ENCODE results near the gene GSTM3. TPM values are rescaled to one million over a fixed set of nuclear protein-coding genes. Genes with fewer than 3 reads are reported as not detected.

The GSTM3 gene
- total and polyA plus RNA-seq, 10 of the 15 experiments (the other 5 are each of a cell fraction or from before 2014, with no cell fraction given), result not detected

DNA sequence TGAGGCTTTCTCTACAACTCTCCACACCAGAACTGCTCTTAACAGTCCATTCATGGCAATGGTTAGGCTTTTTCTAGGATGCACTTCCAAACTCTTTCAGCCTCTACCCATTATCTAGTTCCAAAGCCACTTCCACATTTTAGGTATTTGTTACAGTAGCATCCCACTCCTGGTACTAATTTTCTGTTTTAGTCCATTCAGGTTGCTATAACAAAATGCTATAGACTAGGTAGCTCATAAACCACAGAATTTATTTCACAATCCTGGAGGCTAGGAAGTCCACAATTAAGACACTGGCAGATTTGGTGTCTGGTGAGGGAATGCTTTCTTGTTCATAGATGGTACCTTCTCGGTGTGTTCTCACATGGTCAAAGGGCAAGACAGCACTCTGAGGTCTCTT is 40.1 kb upstream of the GSTM3 start:
- H3K79me2 ChIP-seq (ENCODE audit: control insufficient read depth, insufficient read depth, low read length), result no peaks in the 10 kb centered on the region
- no peak overlapping the region for H3K4me2 ChIP-seq (ENCODE audit: control insufficient read depth, insufficient read depth)
- no peak overlapping the region for H3K27ac ChIP-seq (ENCODE audit: control insufficient read depth, insufficient read depth)
- RAD21 ChIA-PET (ENCODE audit: unreplicated experiment), result interaction anchor here (0.6 to 14.8 kb wide), 3 partner anchors 199 to 954 kb away, joined by 3 to 390 read pairs (median 3); partner anchors contain the start of gene AHCYL1
- 0% methylated on average over 1 of the region's 1 CpG for WGBS (ENCODE audit: insufficient coverage, insufficient replicate concordance, low lambda C conversion rate, missing lambda C conversion rate)
- no TSS peak for BruUV-seq (replicated peaks)
- H3K9ac ChIP-seq (ENCODE audit: control insufficient read depth, insufficient read depth, low read length), result no peak overlapping the region
- H3K4me1 ChIP-seq (ENCODE audit: control insufficient read depth, insufficient read depth, low read length), result no peaks in the 10 kb centered on the region
- in situ Hi-C loops (cut with MboI), result no loop called here
- CTCF ChIA-PET, result interaction anchor here (0.6 to 27.2 kb wide), 7 partner anchors 9 to 199 kb away, joined by 3 to 759 read pairs (median 3); partner anchors contain the start of gene AHCYL1
- DNase-seq (ENCODE audit: low read depth, low spot score), result no peak
- peaks cover 5% of the 10 kb centered on the region for H3K9me3 ChIP-seq (replicated peaks; ENCODE audit: control insufficient read depth, insufficient read depth, low read length)
- SMC1A ChIA-PET (ENCODE audit: uncharacterized antibody, unreplicated experiment), result interaction anchor here (0.6 to 23.1 kb wide), 3 partner anchors 10 to 202 kb away, joined by 3 to 431 read pairs (median 6); partner anchors contain the start of gene AHCYL1
- H4K20me1 ChIP-seq (ENCODE audit: control insufficient read depth, insufficient read depth), result no peaks in the 10 kb centered on the region
- intact Hi-C loops (cut with micrococcal nuclease; ENCODE audit: unreplicated experiment), result no loop called here
- no peak overlapping the region for H2AFZ ChIP-seq (ENCODE audit: control insufficient read depth, low read depth, low read length)
- no peak overlapping the region for H3K4me3 ChIP-seq
- no peak for FAIRE-seq
- TF ChIP-seq ZNF622 (IDR thresholded peaks at IDR 0.05), result no peak
- no peak for ATAC-seq
- POLR2A ChIA-PET, result no interaction called here
- no peaks in the 10 kb centered on the region for H3K36me3 ChIP-seq (ENCODE audit: control insufficient read depth in 2 of 2, insufficient read depth in 2 of 2, low read length in 1 of 2)
- H3K27me3 ChIP-seq (replicated peaks in 1 of 2; ENCODE audit: control insufficient read depth in 2 of 2, insufficient read depth in 2 of 2, low read length in 1 of 2), result no peaks in the 10 kb centered on the region

- ChIA-PET CTCF (interaction anchor here (1.0 to 27.2 kb wide), 22 partner anchors 9 to 257 kb away, joined by 3 to 759 read pairs (median 6); partner anchors contain the start of genes AHCYL1, GNAI3 and STRIP1), SMC1A (ENCODE audit: uncharacterized antibody, unreplicated experiment) (interaction anchor here (1.3 to 23.1 kb wide), 5 partner anchors 204 to 254 kb away, joined by 3 to 431 read pairs (median 39); partner anchors contain the start of gene AHCYL1), POLR2A (interaction anchor here (1.2 to 2.8 kb wide), 2 partner anchors 204 to 206 kb away, joined by 9 to 23 read pairs; partner anchors contain the start of gene AHCYL1), RAD21 (ENCODE audit: unreplicated experiment) (interaction anchor here (1.0 to 14.8 kb wide), 9 partner anchors 13 to 682 kb away, joined by 3 to 390 read pairs (median 8); partner anchors contain the start of gene AHCYL1)
- H3K9me3 ChIP-seq (replicated peaks; ENCODE audit: control insufficient read depth, insufficient read depth, low read length), result peaks cover 5% of the 10 kb centered on the region
- no peaks in the 10 kb centered on the region for H3K79me2 ChIP-seq (ENCODE audit: control insufficient read depth, insufficient read depth, low read length)
- FAIRE-seq (no peak), DNase-seq (ENCODE audit: low read depth, low spot score) (no peak), ATAC-seq (no peak)
- no peaks in the 10 kb centered on the region for H4K20me1 ChIP-seq (ENCODE audit: control insufficient read depth, insufficient read depth)
- no peaks in the 10 kb centered on the region for H3K4me1 ChIP-seq (ENCODE audit: control insufficient read depth, insufficient read depth, low read length)
- H3K27ac ChIP-seq (ENCODE audit: control insufficient read depth, insufficient read depth), result no peak overlapping the region
- no peak overlapping the region for H2AFZ ChIP-seq (ENCODE audit: control insufficient read depth, low read depth, low read length)
- in situ Hi-C loops (cut with MboI) (loop anchor here (5.0 kb wide), 1 partner anchor 204 kb away; the partner anchor contains the start of gene AHCYL1), intact Hi-C loops (cut with micrococcal nuclease; ENCODE audit: unreplicated experiment) (loop anchor here (1.0 to 5.0 kb wide), 3 partner anchors 134 to 233 kb away; partner anchors contain the start of genes AHCYL1 and CSF1)
- no peak overlapping the region for H3K4me3 ChIP-seq
- BruUV-seq (replicated peaks), result no TSS peak
- 71% methylated on average over 9 of the region's 9 CpGs for WGBS (ENCODE audit: insufficient coverage, insufficient replicate concordance, low lambda C conversion rate, missing lambda C conversion rate)
- no peaks in the 10 kb centered on the region for H3K36me3 ChIP-seq (ENCODE audit: control insufficient read depth in 2 of 2, insufficient read depth in 2 of 2, low read length in 1 of 2)
- H3K27me3 ChIP-seq (replicated peaks in 1 of 2; ENCODE audit: control insufficient read depth in 2 of 2, insufficient read depth in 2 of 2, low read length in 1 of 2), result 0 out of 4 replicates have a peak, but pooled peaks cover 0 to 2% of the 10 kb centered on the region in 2 experiments
- no peak overlapping the region for H3K4me2 ChIP-seq (ENCODE audit: control insufficient read depth, insufficient read depth)
- H3K9ac ChIP-seq (ENCODE audit: control insufficient read depth, insufficient read depth, low read length), result no peak overlapping the region
- no peak for TF ChIP-seq CBX5 (IDR thresholded peaks at IDR 0.05; ENCODE audit: low read depth)
- no peak for TF ChIP-seq EED (IDR thresholded peaks at IDR 0.05; ENCODE audit: low read depth)
- no peak for TF ChIP-seq BCL11A (IDR thresholded peaks at IDR 0.05; ENCODE audit: low read depth, low read length)
- no peak for TF ChIP-seq RCOR1 (conservative IDR thresholded peaks at IDR 0.05; ENCODE audit: low read depth, low read length)
- TF ChIP-seq DPF2 (IDR thresholded peaks at IDR 0.05), result no peak
- TF ChIP-seq MTA2 (IDR thresholded peaks at IDR 0.05; ENCODE audit: low read depth), result no peak
- TF ChIP-seq USF2 (IDR thresholded peaks at IDR 0.05; ENCODE audit: borderline replicate concordance, low read depth, low read length), result no peak
- no peak for TF ChIP-seq KDM1A (IDR thresholded peaks at IDR 0.05; ENCODE audit: borderline replicate concordance)
- no peak for TF ChIP-seq POU2F2 (IDR thresholded peaks at IDR 0.05; ENCODE audit: borderline replicate concordance, low read depth, low read length)
- TF ChIP-seq MEF2A (IDR thresholded peaks at IDR 0.05; ENCODE audit: insufficient read depth, low read depth, low read length), result no peak
- no peak for TF ChIP-seq BRCA1 (IDR thresholded peaks at IDR 0.05; ENCODE audit: low read depth, low read length)
- TF ChIP-seq NKRF (conservative IDR thresholded peaks at IDR 0.05), result no peak
- no peak for TF ChIP-seq SRF (IDR thresholded peaks at IDR 0.05; ENCODE audit: low read depth in 2 of 2, low read length in 2 of 2)
- no peak for TF ChIP-seq NR2C1 (IDR thresholded peaks at IDR 0.05)
Measured at GRCh38 chr1:109777980-109778625, 37.3 kb upstream of the GSTM3 start.

Measured in GM12878 (cell line).